Suprapubic skin (tissue), 4 donors: ENCODE data around the gene RNGTT.

Experiments
- EP300 ChIP-seq: sonication (generic); formaldehyde crosslinking; IDR thresholded peaks from one replicate; pipeline ENCODE4 v1.6.1; 2017; ENCODE audit warnings: antibody characterized with exemption
- POLR2A ChIP-seq, 2 donors: fragments of 450-650 bp; IDR thresholded peaks; one replicate each; pipeline ENCODE4 v1.6.1; 2017; ENCODE audit warnings: antibody characterized with exemption in 2 of 2, mild to moderate bottlenecking in 2 of 2, moderate library complexity in 2 of 2
- POLR2AphosphoS5 ChIP-seq, 3 donors: sonication (generic); formaldehyde crosslinking; IDR thresholded peaks; one replicate each; pipeline ENCODE4 v1.6.1; 2017; ENCODE audit warnings: antibody characterized with exemption in 3 of 3
- TF ChIP-seq, protein P1 (sequence below), 2 donors: fragments of 200-600 bp in 1 of 2; fragments of 450-650 bp in 1 of 2; sonication (generic) in 1 of 2; IDR thresholded peaks; one replicate each; pipeline ENCODE4 v1.5.1; 2016 to 2019; ENCODE audit warnings: antibody characterized with exemption in 2 of 2, mild to moderate bottlenecking in 1 of 2, moderate library complexity in 1 of 2

DNA sequence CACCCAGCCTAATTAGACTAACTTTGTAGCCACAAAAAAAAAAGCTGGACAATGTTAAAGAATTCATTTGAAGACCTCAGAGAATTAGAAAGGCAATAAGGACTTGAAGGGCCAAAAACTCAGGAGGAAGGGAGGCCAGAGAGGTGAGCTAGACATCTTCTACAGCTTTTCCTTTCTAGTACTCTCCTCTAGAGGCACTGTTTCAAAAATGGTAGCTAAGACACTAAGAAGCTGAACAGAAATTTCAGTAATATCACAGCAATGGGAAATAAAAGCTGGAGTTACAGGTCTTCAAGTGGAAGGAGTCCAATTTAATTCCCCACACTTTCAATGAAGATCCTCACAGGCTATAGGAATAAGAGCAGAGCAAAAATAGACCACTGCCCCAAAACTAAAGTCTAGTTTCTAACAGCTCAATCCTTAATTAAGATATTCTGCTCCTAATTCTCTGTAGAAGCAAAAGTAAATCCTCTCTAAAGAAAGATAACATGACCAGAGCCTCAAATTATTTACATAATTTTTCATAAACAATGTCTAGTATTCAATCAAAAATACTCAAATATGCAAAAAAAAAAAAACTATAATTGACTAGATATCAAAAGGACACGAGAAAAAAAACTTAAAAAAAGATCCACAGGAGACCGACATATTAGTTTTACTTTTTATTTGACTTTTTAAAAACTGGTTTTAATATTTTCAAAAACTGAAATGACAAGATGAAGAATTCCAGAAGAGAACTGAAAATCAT lies 63.7 kb downstream of the RNGTT start:
- TF ChIP-seq, protein P1, sequence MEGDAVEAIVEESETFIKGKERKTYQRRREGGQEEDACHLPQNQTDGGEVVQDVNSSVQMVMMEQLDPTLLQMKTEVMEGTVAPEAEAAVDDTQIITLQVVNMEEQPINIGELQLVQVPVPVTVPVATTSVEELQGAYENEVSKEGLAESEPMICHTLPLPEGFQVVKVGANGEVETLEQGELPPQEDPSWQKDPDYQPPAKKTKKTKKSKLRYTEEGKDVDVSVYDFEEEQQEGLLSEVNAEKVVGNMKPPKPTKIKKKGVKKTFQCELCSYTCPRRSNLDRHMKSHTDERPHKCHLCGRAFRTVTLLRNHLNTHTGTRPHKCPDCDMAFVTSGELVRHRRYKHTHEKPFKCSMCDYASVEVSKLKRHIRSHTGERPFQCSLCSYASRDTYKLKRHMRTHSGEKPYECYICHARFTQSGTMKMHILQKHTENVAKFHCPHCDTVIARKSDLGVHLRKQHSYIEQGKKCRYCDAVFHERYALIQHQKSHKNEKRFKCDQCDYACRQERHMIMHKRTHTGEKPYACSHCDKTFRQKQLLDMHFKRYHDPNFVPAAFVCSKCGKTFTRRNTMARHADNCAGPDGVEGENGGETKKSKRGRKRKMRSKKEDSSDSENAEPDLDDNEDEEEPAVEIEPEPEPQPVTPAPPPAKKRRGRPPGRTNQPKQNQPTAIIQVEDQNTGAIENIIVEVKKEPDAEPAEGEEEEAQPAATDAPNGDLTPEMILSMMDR (IDR thresholded peaks at IDR 0.05) = no peak
- TF ChIP-seq EP300 (no peak), POLR2AphosphoS5 (IDR thresholded peaks at IDR 0.05) (no peak), POLR2A (IDR thresholded peaks at IDR 0.05) (no peak)
